Measurements from ENCODE around the gene MYO5C. TPM values are rescaled to one million over a fixed set of nuclear protein-coding genes. Genes with fewer than 3 reads are reported as not detected.

Gene MYO5C
- total RNA-seq, 1 donor from 2014 or later, result 6.3 TPM

DNA sequence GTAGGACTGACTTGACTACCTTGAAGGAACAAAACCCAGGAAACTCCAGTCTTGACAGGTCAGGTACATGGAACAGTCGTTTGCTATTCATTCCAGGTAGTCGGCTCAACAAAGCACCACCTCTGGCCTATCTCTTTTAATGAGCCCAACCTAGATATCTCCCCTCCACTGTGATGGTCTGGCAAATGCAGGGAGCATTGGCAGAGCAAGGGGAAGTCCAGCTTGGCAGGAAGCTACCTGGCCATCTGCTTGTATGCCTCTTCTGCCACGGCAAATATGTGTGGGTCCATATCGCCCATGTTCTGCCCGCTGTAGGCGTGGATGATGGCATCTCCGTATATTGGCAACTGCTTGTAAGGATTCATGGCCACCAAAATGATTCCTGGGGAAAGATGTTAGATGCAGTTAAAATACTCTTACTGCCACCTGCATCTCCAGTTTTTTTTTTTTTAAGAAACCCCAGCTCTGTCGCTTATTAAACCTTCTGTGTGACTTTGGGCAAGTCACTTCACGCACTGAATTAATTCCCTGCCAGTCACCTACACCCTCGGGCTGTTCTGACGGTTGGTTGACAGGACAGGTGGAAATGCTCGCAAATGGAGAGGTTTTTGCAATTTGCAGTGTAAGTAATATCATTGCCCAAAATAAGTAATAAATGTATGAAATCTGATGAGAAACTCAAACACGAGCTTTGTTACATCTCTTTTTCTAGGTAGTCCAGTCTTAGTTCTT is 16.8 kb downstream of the MYO5C start:
- ATAC-seq (no peak), DNase-seq (ENCODE audit: low spot score) (no peak)

DNA sequence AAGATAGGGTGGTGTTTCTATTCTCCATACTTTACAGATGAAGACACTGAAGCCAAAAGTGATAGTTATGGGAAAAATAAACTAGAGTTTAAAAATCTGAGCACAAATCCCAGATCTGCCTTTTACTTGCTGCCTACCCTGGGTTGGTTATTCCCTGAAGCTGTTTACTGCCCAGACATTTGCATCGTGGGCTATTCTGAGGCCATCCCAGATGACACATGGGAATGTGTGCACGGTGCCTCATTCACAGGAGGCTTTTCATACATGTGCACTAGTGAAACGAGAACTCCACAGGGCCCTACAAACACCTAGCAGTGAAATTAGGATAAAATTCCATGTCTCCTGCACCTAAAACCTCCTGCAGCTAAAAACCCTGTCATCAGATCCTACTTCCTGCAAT is 17.5 kb downstream of the MYO5C start:
- DNase-seq (ENCODE audit: low spot score), result no peak
- no peak for ATAC-seq

DNA sequence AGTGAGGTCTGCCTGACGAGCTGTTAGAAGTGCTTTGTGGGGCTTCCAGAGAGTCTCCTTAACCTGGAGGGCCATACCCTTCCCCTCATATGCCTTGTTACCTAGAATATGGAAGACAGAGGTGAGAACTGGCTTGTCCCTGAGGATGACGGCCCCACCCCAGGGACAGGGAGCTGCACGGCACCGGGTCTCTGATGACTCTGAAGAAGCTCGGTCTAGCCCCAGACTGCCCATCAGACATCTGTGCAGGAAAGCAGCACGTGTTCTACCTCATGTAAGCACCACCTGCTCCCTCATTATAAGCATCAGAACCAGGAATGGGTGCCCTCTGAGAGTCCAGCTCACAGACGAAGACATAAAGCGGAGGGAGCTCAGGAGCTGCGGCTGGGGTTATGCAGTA is 18.0 kb downstream of the MYO5C start:
- no peak for DNase-seq (ENCODE audit: low spot score)
- no peak for ATAC-seq

DNA sequence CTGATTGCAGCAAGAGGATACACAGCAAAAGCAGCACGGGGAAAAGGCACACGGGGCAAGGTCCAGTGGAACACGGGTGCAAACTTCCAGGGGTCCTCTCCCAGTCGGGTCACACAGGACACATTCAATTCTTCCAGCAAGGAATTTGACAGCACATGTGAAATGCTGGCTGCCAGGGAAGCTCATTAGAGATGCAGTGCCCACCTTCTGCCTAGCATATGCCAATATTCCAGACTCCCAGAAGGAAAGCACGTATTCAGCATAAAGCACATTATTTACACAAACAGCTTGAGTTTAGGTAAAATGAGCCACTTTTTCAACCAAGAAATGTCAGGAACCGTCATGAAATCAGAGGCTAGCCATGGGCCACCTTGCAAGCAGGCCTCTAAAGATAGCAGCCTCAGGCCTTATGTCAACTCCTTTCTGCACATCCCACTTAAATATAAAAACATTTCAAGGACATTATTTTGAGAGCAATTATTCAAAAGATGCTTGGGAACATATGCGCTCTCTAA is 19.3 kb downstream of the MYO5C start:
- DNase-seq (ENCODE audit: low spot score) (no peak), ATAC-seq (no peak)

DNA sequence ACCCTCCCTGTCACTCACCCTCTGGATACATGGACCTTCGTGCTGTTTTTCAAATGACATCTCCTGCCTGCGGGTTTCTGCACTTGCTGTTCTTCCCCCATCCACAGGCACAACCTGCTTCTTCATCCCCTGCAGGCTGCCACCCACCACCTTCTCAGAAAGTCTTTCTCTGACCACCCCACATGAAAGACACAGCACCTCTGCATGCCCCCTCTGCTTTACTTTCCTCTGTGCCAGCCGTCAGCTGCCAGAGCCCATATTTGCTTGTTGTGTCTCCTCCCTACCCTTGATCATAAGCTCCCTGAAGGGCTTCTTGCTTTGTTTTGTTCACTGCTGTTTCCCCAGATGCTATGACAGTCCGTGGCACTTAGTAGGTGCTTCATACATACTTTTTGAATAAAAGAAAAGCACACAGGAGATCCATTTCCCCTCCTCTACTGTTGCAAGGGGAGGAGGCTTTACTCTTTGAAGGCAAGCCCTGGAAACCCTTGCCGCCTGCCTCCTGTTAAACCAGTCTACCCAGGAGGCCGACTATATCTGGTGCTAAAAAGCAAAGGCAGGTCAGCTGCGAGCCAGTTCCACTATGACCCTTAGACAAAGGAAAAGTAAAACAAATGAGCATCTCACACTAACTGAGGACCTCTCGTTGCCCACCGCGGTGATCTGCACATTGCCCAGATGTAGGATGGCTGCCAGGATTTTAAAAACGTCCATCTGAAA is 31.9 kb downstream of the MYO5C start:
- DNase-seq (ENCODE audit: low spot score) (no peak), ATAC-seq (no peak)

DNA sequence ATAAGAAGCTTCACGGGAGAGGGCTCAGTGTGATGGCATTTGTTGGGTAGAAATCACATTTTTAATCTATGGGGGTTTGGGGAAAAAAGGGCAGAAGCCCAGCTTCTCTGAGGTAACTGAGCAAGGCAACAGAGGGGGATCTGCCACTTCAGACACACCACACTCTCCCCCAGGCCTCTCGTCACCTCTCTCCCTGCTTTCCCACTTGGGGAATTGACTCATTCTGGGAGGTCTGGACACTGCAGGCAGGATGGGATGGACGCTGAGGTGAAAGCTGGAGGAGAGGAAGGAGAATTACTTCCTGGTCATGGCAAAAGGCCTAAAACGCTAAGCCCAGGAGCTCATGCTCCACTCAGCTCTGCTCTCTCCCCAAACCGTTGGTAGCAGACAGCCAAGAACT is 33.2 kb downstream of the MYO5C start:
- DNase-seq (ENCODE audit: low spot score) (no peak), ATAC-seq (no peak)

DNA sequence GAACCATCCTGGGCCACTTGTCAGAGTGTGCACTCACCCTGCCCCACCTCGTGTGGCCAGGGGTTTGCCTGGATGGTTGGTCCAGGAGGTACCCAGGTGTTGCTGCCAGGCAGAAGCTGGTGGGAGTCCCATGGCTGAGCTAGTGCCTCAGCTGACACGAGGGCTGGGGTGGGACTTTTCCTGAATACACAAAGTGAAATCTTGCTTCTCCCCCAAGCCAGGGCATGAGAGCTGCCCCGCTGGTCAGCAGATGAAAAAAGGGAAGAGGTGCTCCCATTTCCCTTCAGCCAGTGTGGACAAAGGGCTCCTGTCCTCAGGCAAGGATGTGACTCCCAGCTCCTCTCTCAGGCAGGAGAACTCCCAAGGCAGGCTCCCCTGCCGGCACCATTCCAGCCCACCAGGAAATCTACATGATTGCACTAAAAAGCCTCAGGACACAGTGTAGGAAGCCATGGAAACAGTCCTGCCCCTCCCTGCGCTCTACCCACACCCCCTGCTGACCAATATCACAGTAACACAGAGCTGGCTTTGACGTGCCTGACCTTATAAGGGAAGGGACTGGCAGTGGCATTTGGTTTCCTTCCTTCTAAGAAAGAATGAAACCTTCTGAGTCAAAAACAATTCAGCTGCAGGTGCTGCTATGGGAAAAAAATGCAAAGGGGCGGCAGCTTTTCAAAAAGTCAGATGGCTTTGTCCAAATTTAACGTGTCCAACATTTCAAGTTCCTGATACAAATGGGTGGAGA is 33.9 kb downstream of the MYO5C start:
- ATAC-seq, result peak; percentile 56
- DNase-seq (ENCODE audit: low spot score), result no peak

DNA sequence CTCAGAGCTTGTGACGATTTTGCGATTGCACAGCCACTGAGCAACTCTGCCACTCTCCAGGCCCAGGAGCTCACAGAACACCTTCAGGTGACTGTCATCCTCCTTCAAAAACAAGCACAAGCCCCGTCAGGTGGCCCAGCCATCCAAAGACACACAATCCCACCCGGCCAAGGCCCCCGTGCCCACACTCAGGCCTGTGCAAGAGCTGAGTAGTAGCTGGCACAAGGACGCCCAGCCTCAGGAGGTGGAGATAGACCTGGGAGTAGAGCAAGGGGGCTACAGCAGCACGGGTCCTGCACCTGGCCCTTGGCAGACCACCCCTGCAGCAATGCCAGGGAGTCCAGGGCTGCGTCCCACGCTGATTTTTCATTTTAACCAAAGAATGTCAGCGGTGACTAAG is 34.6 kb downstream of the MYO5C start:
- ATAC-seq (no peak), DNase-seq (ENCODE audit: low spot score) (no peak)

DNA sequence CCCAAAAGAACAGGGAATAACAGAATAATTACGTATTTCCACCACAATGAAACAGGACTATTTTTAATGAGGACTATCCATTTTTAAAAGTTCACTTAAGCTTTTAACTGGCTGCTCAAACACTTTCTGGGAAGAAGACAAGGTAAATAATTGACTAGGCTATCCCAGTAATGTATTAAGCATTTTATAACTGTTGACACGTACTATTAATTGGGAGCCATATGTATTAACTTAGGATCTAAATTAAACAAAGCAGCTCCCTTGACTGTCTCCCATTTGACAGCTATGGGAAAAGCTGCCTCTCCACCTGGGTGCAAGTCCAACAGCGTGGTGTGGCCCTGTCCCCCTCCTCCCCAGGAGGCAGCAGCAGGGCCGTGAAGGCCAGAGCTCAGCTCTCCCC is 36.1 kb downstream of the MYO5C start:
- no peak for DNase-seq (ENCODE audit: low spot score)
- no peak for ATAC-seq

DNA sequence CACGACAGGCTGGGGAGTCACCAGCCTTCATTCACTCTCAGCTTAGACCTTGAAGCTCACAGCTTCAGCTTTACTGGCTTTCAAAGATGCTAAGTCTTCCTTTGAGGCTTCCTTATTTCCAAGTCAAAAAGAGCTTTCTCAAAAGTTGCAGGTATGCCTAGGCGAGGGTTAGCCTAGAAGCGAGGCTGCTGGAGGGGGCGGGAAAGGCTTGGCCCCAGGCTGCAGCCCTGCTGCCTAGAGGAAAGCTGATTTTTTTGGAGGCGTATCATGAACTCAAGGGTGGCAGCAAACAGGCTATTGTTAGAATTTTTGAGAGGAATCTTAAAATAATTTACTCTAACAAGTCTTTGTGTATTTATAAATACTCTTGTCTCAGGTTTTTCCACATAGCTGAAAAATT is 37.1 kb downstream of the MYO5C start:
- DNase-seq (ENCODE audit: low spot score), result no peak
- no peak for ATAC-seq

DNA sequence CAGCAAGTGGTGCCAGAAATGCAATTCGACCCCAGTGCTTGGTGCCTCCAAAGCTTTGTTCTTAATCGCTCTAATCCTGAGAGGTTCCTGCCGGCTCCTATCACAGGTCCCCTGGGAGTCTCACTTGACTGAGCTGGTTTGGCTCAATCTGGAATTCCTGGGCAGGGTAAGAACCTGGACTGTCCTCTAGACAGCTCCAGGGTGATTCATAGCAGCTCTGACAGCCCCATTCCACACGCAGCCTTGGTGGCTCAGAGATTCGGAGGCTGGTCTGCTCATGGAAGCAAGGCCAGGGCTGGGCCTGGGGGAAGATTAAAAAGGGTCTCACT is 37.9 kb downstream of the MYO5C start:
- ATAC-seq, result no peak
- DNase-seq (ENCODE audit: low spot score), result no peak

DNA sequence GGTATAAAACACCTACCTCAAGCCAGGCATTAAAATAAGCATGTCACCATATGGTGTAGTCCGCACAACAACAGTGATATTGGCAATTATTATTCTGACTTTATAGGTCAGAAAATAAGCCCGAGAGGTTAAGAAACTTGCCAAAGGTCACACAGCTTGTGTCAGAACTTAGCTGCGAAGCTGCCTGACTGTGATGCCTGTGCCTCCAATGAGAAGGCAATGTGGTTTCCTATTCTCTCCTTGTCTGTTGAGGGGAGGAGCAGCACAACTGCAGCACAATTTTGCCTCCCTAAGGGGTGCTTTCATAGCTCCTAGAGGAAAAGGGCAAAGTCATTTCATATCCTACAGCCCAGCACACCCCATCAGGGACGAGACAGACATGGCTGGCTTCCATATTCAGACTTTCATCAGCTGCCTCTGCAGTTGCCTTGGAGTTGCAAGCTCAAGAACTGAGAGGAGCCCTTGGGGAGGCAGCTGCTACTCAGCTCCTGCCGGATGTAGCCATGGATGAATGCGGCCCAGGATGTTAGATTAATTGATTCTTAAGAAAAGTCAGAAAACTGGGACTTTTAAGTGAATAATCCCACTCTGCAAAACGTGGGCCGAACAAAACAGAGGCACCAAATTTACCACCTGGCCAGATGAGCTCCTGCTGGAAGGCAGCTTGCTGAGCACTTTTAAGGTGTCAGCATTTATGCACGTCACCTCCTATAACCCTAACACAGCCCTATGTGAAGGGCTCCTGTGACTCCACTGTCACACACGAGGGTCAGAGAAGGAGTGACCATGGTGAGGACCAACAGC is 38.5 kb downstream of the MYO5C start:
- ATAC-seq (no peak), DNase-seq (ENCODE audit: low spot score) (no peak)

DNA sequence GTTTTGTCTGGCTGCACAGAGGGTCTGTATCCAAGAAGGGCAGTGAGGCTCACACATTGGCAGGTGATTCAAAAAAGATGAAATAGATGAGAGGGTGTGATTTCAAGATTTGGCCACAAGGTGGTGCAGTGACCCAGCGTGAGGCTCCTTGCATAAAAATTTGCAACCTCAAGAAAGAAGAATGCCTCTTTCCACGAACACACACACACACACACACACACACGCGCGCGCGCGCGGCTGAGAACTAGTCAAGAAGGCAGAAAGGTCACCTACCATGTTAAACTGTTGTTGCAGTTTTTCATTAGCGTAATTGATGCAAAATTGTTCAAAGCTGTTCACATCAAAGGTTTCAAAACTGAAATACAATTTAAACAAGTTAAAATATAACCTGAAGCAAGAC is 39.2 kb downstream of the MYO5C start:
- DNase-seq (ENCODE audit: low spot score) (peak; percentile 66), ATAC-seq (peak; percentile 95)

DNA sequence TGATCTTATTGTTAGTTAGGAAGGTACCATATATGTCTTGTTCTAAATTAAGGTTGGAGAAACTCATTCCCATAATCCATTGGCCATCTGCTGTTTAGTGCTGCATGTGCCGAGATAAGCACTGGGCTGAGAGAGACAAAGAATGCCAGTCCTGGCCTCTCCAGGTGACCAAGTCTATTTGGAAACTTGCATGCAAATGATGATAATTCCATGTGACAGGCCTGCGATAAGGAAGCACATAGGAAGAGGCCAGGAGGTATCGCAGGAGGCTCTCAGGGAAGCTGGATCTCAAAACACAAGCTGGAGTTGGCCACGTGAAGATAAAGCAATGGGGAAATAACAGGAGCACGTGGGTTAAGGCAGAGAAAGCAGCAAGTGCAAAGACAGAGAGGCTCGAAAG is 39.7 kb downstream of the MYO5C start:
- DNase-seq (ENCODE audit: low spot score) (no peak), ATAC-seq (no peak)

DNA sequence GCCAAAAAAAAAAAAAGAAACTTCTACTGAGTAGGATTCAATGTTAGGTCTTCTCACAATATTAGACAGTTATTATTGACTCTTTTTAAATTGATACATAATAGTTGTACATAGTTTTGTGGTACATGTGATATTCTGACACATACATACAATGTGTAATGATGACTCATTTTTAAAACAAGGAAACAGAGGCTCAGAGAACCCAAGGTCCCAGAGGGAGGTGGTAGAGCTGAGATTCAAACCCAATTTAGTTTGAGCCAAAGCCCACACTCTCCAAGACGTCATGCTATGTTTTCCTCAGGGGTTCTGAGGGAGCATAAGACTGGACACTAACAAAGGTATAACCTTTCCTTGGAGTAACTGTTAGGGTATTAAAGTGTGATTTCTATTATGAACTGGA is 40.6 kb downstream of the MYO5C start:
- ATAC-seq (no peak), DNase-seq (ENCODE audit: low spot score) (no peak)

DNA sequence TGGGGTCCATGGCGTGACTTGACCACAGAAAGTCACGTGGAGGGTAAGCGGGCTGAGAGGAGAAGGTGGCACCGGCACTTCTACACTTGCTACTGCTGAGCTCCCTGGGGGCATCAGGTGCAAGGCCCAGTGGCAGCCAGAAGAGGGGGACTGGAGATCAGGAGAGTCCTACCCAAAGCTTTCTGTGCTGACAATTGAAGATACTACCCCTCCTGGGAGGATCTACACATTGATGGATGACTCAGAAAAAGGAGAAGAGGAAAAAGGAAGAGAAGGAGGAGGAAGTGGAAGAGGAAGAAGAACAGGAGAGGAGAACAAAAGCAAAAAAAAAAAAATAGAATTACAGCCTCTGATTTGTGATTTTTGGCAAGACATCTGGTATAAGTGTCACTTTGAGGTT is 41.2 kb downstream of the MYO5C start:
- DNase-seq (ENCODE audit: low spot score) (no peak), ATAC-seq (no peak)

DNA sequence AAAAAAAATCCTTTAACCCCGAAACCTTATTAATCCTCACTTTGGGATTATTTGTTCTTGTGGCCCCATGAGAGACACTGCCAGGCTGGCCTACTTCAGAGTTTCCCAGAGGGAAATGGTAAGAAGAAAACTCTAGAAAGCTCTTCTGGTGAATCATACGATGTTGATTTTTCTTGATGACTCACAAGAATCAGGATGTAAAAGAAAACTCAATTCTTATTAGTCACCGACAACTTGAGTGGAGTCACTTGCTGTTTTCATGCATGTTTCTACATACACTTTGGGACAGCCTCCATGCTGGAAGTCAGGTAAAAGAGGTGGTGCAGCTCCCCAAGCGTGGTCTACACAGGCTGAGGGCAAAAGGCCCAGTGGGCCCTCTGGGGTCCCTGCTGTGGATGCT is 42.8 kb downstream of the MYO5C start:
- DNase-seq (ENCODE audit: low spot score) (no peak), ATAC-seq (no peak)

DNA sequence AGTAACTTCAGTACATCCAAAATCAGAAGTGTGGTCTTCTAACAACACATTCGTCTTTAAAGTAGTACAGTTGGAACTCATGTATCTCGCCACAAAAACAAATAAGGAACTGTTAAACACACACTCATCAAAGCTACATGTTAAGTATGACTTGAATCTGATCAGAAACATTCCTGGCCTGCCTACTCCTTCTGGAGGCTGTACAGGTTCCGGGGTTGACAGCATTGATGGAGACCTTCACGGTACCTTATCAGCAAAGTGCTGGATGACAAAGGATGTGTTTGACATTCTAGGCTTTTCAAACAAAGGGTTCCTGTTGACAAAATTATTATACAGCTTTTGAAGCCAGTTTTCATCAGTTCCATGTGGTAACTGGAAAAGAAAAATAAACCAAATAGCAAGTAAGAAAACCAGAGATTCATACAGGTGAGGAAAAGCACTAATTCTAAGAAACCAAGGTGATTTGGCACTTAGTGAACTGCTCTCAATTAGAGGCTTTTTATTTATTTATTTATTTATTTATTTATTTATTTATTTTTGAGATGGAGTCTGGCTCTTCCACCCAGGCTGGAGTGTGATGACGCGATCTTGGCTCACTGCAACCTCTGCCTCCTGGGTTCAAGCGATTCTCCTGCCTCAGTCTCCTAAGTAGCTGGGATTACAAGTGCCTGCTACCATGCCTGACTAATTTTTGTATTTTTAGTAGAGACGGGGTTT is 44.3 kb downstream of the MYO5C start:
- no peak for DNase-seq (ENCODE audit: low spot score)
- no peak for ATAC-seq

DNA sequence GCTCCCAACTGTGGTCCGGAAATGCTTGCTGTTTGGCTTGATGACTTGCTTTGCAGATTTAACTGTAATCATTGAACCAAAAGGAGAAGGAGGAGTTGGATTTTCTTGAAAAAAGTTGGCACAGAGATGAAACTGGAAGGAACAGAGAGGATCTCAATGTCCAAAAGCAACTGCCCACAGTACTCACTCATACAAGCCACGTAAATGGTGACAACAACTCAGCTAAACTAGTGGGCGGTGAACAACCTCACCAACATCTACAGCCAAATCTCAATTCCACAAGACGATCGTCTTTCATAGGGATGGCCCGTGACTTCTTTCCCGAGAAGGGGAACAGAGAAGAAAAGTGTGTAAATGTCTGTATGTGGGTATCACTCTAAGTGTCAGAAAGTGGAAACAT is 48.1 kb downstream of the MYO5C start:
- no peak for ATAC-seq
- no peak for DNase-seq (ENCODE audit: low spot score)

DNA sequence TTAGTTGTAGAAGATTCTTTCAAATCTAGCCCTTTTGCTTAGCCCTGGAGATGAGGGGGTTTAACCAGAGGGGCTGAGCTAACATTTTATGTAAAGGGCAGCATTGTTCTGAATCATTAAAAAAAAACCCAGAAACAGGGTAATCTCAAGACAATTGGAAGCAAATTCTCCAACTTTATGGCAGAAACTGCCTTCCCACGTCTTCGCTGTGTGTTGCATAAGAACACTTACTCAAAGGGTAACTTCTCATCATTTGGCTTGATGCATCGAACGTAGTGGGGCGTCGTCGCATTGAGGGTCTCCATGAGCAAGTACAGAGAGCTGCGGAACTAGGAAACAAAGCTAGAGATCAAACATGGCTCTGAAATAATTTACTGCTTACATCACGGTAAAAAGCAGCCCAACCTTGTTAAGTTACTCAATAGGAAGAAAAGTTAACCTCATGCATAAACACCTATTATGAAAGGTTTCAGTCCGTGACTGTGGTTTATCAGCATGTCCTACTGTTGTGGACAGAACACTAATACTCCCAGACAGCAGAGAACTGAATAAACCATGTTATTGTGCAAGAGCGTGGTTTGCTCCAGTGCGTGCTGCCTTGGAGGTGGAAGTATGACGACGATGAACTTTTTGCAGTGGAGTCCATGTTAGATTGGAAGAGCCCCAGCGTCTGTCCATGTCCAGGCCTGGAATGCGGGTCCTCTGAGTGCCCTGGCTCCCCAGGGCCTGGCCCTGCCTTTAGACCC is 48.7 kb downstream of the MYO5C start:
- peak; percentile 56 for DNase-seq (ENCODE audit: low spot score)
- ATAC-seq, result peak; percentile 82
